Tibial nerve (tissue), 4 donors: ENCODE measurements around the gene TADA3.

Source experiments
- CTCF ChIP-seq, 5 experiments: fragments of 200-600 bp in 3 of 5; fragments of 450-650 bp in 2 of 5; sonication (generic) in 3 of 5; IDR thresholded peaks; one replicate each; pipeline ENCODE4 v1.5.1; 2016 to 2019; ENCODE audit warnings: antibody characterized with exemption in 5 of 5, mild to moderate bottlenecking in 3 of 5, moderate library complexity in 2 of 5
- EP300 ChIP-seq, 2 donors: sonication (generic); formaldehyde crosslinking; IDR thresholded peaks; one replicate each; pipeline ENCODE4 v1.6.1; 2017; ENCODE audit warnings: antibody characterized with exemption in 2 of 2, mild to moderate bottlenecking in 1 of 2
- POLR2A ChIP-seq, 2 donors: fragments of 450-650 bp; IDR thresholded peaks; one replicate each; pipeline ENCODE4 v1.6.1; 2017; ENCODE audit warnings: antibody characterized with exemption in 2 of 2, mild to moderate bottlenecking in 2 of 2, moderate library complexity in 2 of 2

- TF ChIP-seq CTCF (IDR thresholded peaks at IDR 0.05) = no peak
- no peak for TF ChIP-seq EP300 (IDR thresholded peaks at IDR 0.05)
- no peak for TF ChIP-seq POLR2A (IDR thresholded peaks at IDR 0.05)
Observed at GRCh38 chr3:9736831-9737230, 55.4 kb downstream of the TADA3 start.
